Endothelial cell of umbilical vein (primary cell): ENCODE results near the gene STARD3NL. TPM values are rescaled to one million over a fixed set of nuclear protein-coding genes. Genes with fewer than 3 reads are reported as not detected.

Experiments
- BruUV-seq: library from RNA; stranded (reverse); fragments of 400-500 nt; replicated peaks from 2 replicates; lab custom pipeline; 2021; lab: Mats Ljungman, UMichigan
- CTCF ChIA-PET: fragments of 300-600, 350-600 bp; sonication (Branson Sonifier 250); formaldehyde crosslinking; loops from one replicate; lab custom pipeline; 2021; ENCODE audit warnings: antibody characterized with exemption, inconsistent platforms; lab: Charles Lee
- POLR2A ChIA-PET: fragments of 300-600, 350-600 bp; sonication (Branson Sonifier 250); formaldehyde crosslinking; loops from one replicate; lab custom pipeline; 2021; ENCODE audit warnings: antibody characterized with exemption, inconsistent platforms; lab: Charles Lee
- DNase-seq: peaks from one replicate; pipeline ENCODE4 v3.0.0-alpha.2; 2011; ENCODE audit warnings: low read depth, low spot score
- FAIRE-seq: peaks from 2 replicates; lab custom pipeline; 2011; peaks lifted over from hg19 to GRCh38; lab: Jason Lieb, UNC
- H2AFZ ChIP-seq: 2 replicates; pipeline ENCODE4 v1.6.0; 2012; ENCODE audit warnings: low read depth, low read length, control low read depth, inconsistent platforms
- H3K27ac ChIP-seq: 2 replicates; pipeline ENCODE4 v1.5.1; 2011; ENCODE audit warnings: low read depth, mild to moderate bottlenecking, control low read depth, low read length, moderate library complexity; ENCODE audit not compliant: insufficient read depth
- H3K27me3 ChIP-seq, 2 experiments: 2 replicates each; pipeline versions ENCODE4 v1.6.0 to v1.6.1; 2011; ENCODE audit warnings: low read length in 2 of 2, mixed read lengths in 1 of 2; ENCODE audit not compliant: control insufficient read depth in 2 of 2, insufficient read depth in 2 of 2
- H3K36me3 ChIP-seq, 2 experiments: 2 replicates in 1 of 2; 3 replicates in 1 of 2; pipeline ENCODE4 v1.5.1; 2011; ENCODE audit warnings: low read length in 2 of 2, mild to moderate bottlenecking in 1 of 2, moderate library complexity in 1 of 2; ENCODE audit not compliant: control insufficient read depth in 2 of 2, insufficient read depth in 2 of 2; ENCODE audit errors: extremely low read depth in 1 of 2
- H3K4me1 ChIP-seq: 3 replicates; pipeline ENCODE4 v1.5.1; 2011; ENCODE audit warnings: mild to moderate bottlenecking, low read length; ENCODE audit not compliant: control insufficient read depth, insufficient read depth; ENCODE audit errors: extremely low read depth
- H3K4me2 ChIP-seq: 2 replicates; pipeline ENCODE4 v1.6.1; 2011; ENCODE audit warnings: low read length, control low read depth, mixed read lengths; ENCODE audit not compliant: insufficient read depth
- H3K4me3 ChIP-seq, 3 experiments: fragments of 200-600 bp in 1 of 3; sonication (generic), shearing (Covaris generic) in 1 of 3; replicated peaks in 1 of 3; 2 replicates each; pipeline ENCODE4 v1.5.1; 2011 to 2016; ENCODE audit warnings: control low read depth in 3 of 3, low read length in 3 of 3, mild to moderate bottlenecking in 2 of 3, inconsistent platforms in 1 of 3, low read depth in 1 of 3, moderate library complexity in 1 of 3; ENCODE audit not compliant: insufficient read depth in 1 of 3
- H3K79me2 ChIP-seq: 2 replicates; pipeline ENCODE4 v1.6.0; 2012; ENCODE audit warnings: low read length, inconsistent platforms; ENCODE audit not compliant: control insufficient read depth, insufficient read depth
- H3K9ac ChIP-seq: replicated peaks from 2 replicates; pipeline ENCODE3; 2011; ENCODE audit warnings: low read length, control low read depth; ENCODE audit not compliant: insufficient read depth; ENCODE audit errors: extremely low read depth
- H3K9me1 ChIP-seq: replicated peaks from 3 replicates; pipeline ENCODE4 v1.6.0; 2011; ENCODE audit warnings: mild to moderate bottlenecking, low read length; ENCODE audit not compliant: control insufficient read depth, insufficient read depth; ENCODE audit errors: extremely low read depth
- H3K9me3 ChIP-seq: replicated peaks from 2 replicates; pipeline ENCODE4 v1.5.1; 2012; ENCODE audit warnings: low read length, inconsistent platforms; ENCODE audit not compliant: control insufficient read depth, insufficient read depth
- H4K20me1 ChIP-seq: replicated peaks from 2 replicates; pipeline ENCODE3; 2011; ENCODE audit warnings: mild to moderate bottlenecking, low read length; ENCODE audit not compliant: control insufficient read depth, insufficient read depth; ENCODE audit errors: extremely low read depth
- FOS ChIP-seq: IDR thresholded peaks from 2 replicates; pipeline ENCODE4 v1.6.1; 2011; ENCODE audit warnings: mild to moderate bottlenecking, low read length, moderate library complexity, borderline replicate concordance; ENCODE audit not compliant: insufficient read depth
- GATA2 ChIP-seq: IDR thresholded peaks from 2 replicates; pipeline ENCODE4 v1.7.0; 2011; ENCODE audit warnings: low read depth, mild to moderate bottlenecking, moderate library complexity, mixed read lengths, low read length; ENCODE audit not compliant: insufficient read length, insufficient read depth
- JUN ChIP-seq: IDR thresholded peaks from 2 replicates; pipeline ENCODE4 v1.6.1; 2011; ENCODE audit warnings: borderline replicate concordance, low read depth; ENCODE audit not compliant: insufficient read length, insufficient read depth
- MYC ChIP-seq: IDR thresholded peaks from one replicate; pipeline ENCODE4 v1.6.1; 2011; ENCODE audit warnings: mild to moderate bottlenecking, low read depth, low read length
- POLR2AphosphoS5 ChIP-seq: IDR thresholded peaks from 2 replicates; pipeline ENCODE4 v1.6.1; 2012; ENCODE audit warnings: low read depth, mild to moderate bottlenecking, control low read depth, low read length, moderate library complexity; ENCODE audit not compliant: insufficient read depth
- dilution Hi-C: fragments of 300-500 bp; cut with MboI; formaldehyde crosslinking; loops from one replicate; pipeline ENCODE4 v1.15.0; 2019; ENCODE audit warnings: low sequenced_read_pairs; ENCODE audit not compliant: extremely low pct_ligation_motif_present
- intact Hi-C: fragments of 100-400 bp; cut with micrococcal nuclease; formaldehyde crosslinking; loops from one replicate; pipeline ENCODE4 v1.10.0; 2022
- polyA plus RNA-seq, 4 experiments: library from polyadenylated mRNA; depleted of rRNA in 3 of 4; stranded (reverse) in 3 of 4; unstranded in 1 of 4; fragments of >200 nt; gene quantifications; 2 replicates each; pipeline versions ENCODE4 v1.2.1 to v1.2.3, GENCODE V29; 2011 to 2012; ENCODE audit warnings: missing spikeins in 1 of 4
- total RNA-seq: library from RNA; stranded (reverse); gene quantifications from 2 replicates; pipeline ENCODE4 v1.2.3, GENCODE V29; 2021
- TF ChIP-seq, protein P1 (sequence below), 2 donors: IDR thresholded peaks; 1 replicate in 1 of 2; 2 replicates in 1 of 2; pipeline ENCODE4 v1.5.1; 2011; ENCODE audit warnings: low read length in 2 of 2, mild to moderate bottlenecking in 2 of 2, moderate library complexity in 2 of 2, control low read depth in 1 of 2, inconsistent platforms in 1 of 2, low read depth in 1 of 2; ENCODE audit not compliant: insufficient read depth in 1 of 2; ENCODE audit errors: extremely low read depth in 1 of 2

The STARD3NL gene
- total and polyA plus RNA-seq, 2 donors (not counting 3 experiments of a cell fraction or from before 2014, with no cell fraction given), result 52.8 to 73.6 TPM

GRCh38 chr7:38215735-38216670, 38.0 kb downstream of the STARD3NL start:
- Histone ChIP-seq H3K79me2 (peaks cover 6% of the 10 kb centered on the region), H3K9ac (peak overlapping the region; percentile 5), H2AFZ (no peak overlapping the region), H3K4me3 (no peak overlapping the region), H3K9me3 (no peaks in the 10 kb centered on the region), H3K4me1 (peaks cover 13% of the 10 kb centered on the region), H3K36me3 (peaks cover 24 to 30% of the 10 kb centered on the region in 2 experiments), H4K20me1 (no peaks in the 10 kb centered on the region), H3K27me3 (no peaks in the 10 kb centered on the region), H3K27ac (peak overlapping the region; percentile 43), H3K4me2 (peak overlapping the region; percentile 38), H3K9me1 (no peaks in the 10 kb centered on the region)
- CTCF ChIA-PET, result interaction anchor here (0.6 to 3.0 kb wide), 51 partner anchors 9 to 1005 kb away, joined by 3 to 123 read pairs (median 7); partner anchors contain the start of gene STARD3NL
- FAIRE-seq (peak; percentile 85), DNase-seq (peak; percentile 88)
- TF ChIP-seq, protein P1, sequence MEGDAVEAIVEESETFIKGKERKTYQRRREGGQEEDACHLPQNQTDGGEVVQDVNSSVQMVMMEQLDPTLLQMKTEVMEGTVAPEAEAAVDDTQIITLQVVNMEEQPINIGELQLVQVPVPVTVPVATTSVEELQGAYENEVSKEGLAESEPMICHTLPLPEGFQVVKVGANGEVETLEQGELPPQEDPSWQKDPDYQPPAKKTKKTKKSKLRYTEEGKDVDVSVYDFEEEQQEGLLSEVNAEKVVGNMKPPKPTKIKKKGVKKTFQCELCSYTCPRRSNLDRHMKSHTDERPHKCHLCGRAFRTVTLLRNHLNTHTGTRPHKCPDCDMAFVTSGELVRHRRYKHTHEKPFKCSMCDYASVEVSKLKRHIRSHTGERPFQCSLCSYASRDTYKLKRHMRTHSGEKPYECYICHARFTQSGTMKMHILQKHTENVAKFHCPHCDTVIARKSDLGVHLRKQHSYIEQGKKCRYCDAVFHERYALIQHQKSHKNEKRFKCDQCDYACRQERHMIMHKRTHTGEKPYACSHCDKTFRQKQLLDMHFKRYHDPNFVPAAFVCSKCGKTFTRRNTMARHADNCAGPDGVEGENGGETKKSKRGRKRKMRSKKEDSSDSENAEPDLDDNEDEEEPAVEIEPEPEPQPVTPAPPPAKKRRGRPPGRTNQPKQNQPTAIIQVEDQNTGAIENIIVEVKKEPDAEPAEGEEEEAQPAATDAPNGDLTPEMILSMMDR (IDR thresholded peaks at IDR 0.05; ENCODE audit: extremely low read depth in 1 of 2, insufficient read depth in 1 of 2, low read depth in 1 of 2, low read length in 2 of 2), result peak; percentile 98 to 99
- TF ChIP-seq MYC, result no peak
- peak; percentile 29 for TF ChIP-seq GATA2
- TF ChIP-seq FOS, result peak; percentile 45
- TF ChIP-seq JUN, result no peak
- peak; percentile 67 for TF ChIP-seq POLR2AphosphoS5
- POLR2A ChIA-PET, result interaction anchor here (0.8 to 1.9 kb wide), 4 partner anchors 11 to 38 kb away, joined by 3 to 10 read pairs (median 7); partner anchors contain the start of gene STARD3NL
- TSS peak; percentile 17 for BruUV-seq
- intact Hi-C loops (loop anchor here (1.0 to 2.0 kb wide), 5 partner anchors 20 to 153 kb away; partner anchors contain the start of gene STARD3NL), dilution Hi-C loops (no loop called here)
